Breast epithelium (tissue), 4 donors: ENCODE data around the gene C1QTNF6. TPM values are rescaled to one million over a fixed set of nuclear protein-coding genes. Genes with fewer than 3 reads are reported as not detected.
A peak's percentile ranks its signal among the peaks of the same experiment; 100 is the strongest.

Source experiments
- DNase-seq, 2 donors: peaks; one replicate each; pipeline ENCODE4 v3.0.0-alpha.2; 2019; ENCODE audit warnings: low spot score in 2 of 2
- H3K27ac ChIP-seq, 2 donors: fragments of 200-600 bp; sonication (generic) in 1 of 2; one replicate each; pipeline ENCODE4 v1.5.1; 2016 to 2019; ENCODE audit warnings: mild to moderate bottlenecking in 1 of 2
- H3K27me3 ChIP-seq, 2 donors: fragments of 200-600 bp; sonication (generic) in 1 of 2; one replicate each; pipeline versions ENCODE4 v1.5.1 to v1.6.0; 2017 to 2019; ENCODE audit warnings: control low read depth in 1 of 2, mild to moderate bottlenecking in 1 of 2
- H3K36me3 ChIP-seq: fragments of 200-600 bp; one replicate; pipeline ENCODE4 v1.5.1; 2019
- H3K4me1 ChIP-seq, 2 donors: fragments of 200-600 bp; sonication (generic); one replicate each; pipeline ENCODE4 v1.5.1; 2016 to 2019; ENCODE audit warnings: control low read depth in 1 of 2
- H3K4me3 ChIP-seq, 3 donors: fragments of 200-600 bp; sonication (generic); 1 replicate in 2 of 3; 2 replicates in 1 of 3; pipeline ENCODE4 v1.5.1; 2016 to 2019; ENCODE audit warnings: mild to moderate bottlenecking in 3 of 3, moderate library complexity in 2 of 3
- H3K9me3 ChIP-seq, 2 donors: fragments of 200-600 bp; sonication (generic) in 1 of 2; one replicate each; pipeline ENCODE4 v1.5.1; 2016 to 2019; ENCODE audit warnings: control low read depth in 1 of 2
- CTCF ChIP-seq, 3 donors: fragments of 450-650 bp; IDR thresholded peaks; one replicate each; pipeline ENCODE4 v1.5.1; 2016 to 2017; ENCODE audit warnings: antibody characterized with exemption in 3 of 3, mild to moderate bottlenecking in 3 of 3, moderate library complexity in 3 of 3
- POLR2A ChIP-seq: fragments of 450-650 bp; IDR thresholded peaks from one replicate; pipeline ENCODE4 v1.6.1; 2016; ENCODE audit warnings: antibody characterized with exemption, mild to moderate bottlenecking, moderate library complexity
- POLR2AphosphoS5 ChIP-seq, 3 donors: sonication (generic); formaldehyde crosslinking; IDR thresholded peaks; one replicate each; pipeline ENCODE4 v1.6.1; 2017; ENCODE audit warnings: antibody characterized with exemption in 3 of 3
- intact Hi-C: fragments of 100-400 bp; cut with DNase I; formaldehyde crosslinking; loops from one replicate; pipeline ENCODE4 v1.15.1; 2023; ENCODE audit warnings: low total_unique reads
- total RNA-seq, 3 donors: library from RNA; depleted of rRNA; stranded (reverse); fragments of >200 nt; gene quantifications; one replicate each; pipeline ENCODE4 v1.1.0, GENCODE V29; 2016

Gene C1QTNF6
- total RNA-seq, 3 donors from 2014 or later = 2.2 to 3.6 (median 3.5) TPM

GRCh38 chr22:37151401-37151800, 36.6 kb downstream of the C1QTNF6 start:
- TF ChIP-seq CTCF (IDR thresholded peaks at IDR 0.05) (no peak), POLR2A (no peak), POLR2AphosphoS5 (IDR thresholded peaks at IDR 0.05) (no peak)
- no peak for DNase-seq
- Histone ChIP-seq H3K36me3 (no peaks in the 10 kb centered on the region), H3K27ac (no peak overlapping the region), H3K4me3 (no peak overlapping the region), H3K9me3 (peaks cover 4% of the 10 kb centered on the region in 2 donors), H3K4me1 (no peaks in the 10 kb centered on the region), H3K27me3 (no peaks in the 10 kb centered on the region)
- intact Hi-C loops = no loop called here

- no peak for TF ChIP-seq CTCF (IDR thresholded peaks at IDR 0.05)
- no peak for TF ChIP-seq POLR2AphosphoS5 (IDR thresholded peaks at IDR 0.05)
- TF ChIP-seq POLR2A = no peak
- DNase-seq = no peak
- intact Hi-C loops = no loop called here
- Histone ChIP-seq H3K9me3 (peaks cover 4% of the 10 kb centered on the region in 2 donors), H3K36me3 (no peaks in the 10 kb centered on the region), H3K27me3 (no peaks in the 10 kb centered on the region), H3K4me1 (no peaks in the 10 kb centered on the region), H3K4me3 (no peak overlapping the region), H3K27ac (no peak overlapping the region)
Measured at GRCh38 chr22:37150701-37151100, 37.3 kb downstream of the C1QTNF6 start.

GRCh38 chr22:37148742-37149665, 39.0 kb downstream of the C1QTNF6 start:
- Histone ChIP-seq H3K9me3 (peaks cover 4% of the 10 kb centered on the region in 2 donors), H3K4me3 (peak overlapping the region in 2 of 3 donors; percentile 15 to 22), H3K4me1 (no peaks in the 10 kb centered on the region), H3K36me3 (no peaks in the 10 kb centered on the region), H3K27ac (no peak overlapping the region), H3K27me3 (no peaks in the 10 kb centered on the region)
- DNase-seq = no peak
- no peak for TF ChIP-seq POLR2A
- TF ChIP-seq CTCF (IDR thresholded peaks at IDR 0.05) = no peak
- no peak for TF ChIP-seq POLR2AphosphoS5 (IDR thresholded peaks at IDR 0.05)
- intact Hi-C loops = no loop called here

GRCh38 chr22:37148031-37148651, 39.9 kb downstream of the C1QTNF6 start:
- intact Hi-C loops = no loop called here
- Histone ChIP-seq H3K27ac (no peak overlapping the region), H3K36me3 (no peaks in the 10 kb centered on the region), H3K4me1 (no peaks in the 10 kb centered on the region), H3K9me3 (peaks cover 4% of the 10 kb centered on the region in 2 donors), H3K27me3 (no peaks in the 10 kb centered on the region), H3K4me3 (no peak overlapping the region)
- no peak for DNase-seq
- TF ChIP-seq POLR2AphosphoS5 (IDR thresholded peaks at IDR 0.05) (no peak), POLR2A (no peak), CTCF (IDR thresholded peaks at IDR 0.05) (no peak)
